ENCODE measurements around the gene SGSM1. TPM values are rescaled to one million over a fixed set of nuclear protein-coding genes. Genes with fewer than 3 reads are reported as not detected.
"Not testable (repeated sequence)": the region's sequence is repeated elsewhere in the genome, so short reads cannot be mapped to it uniquely, and the experiment has no call there.

SGSM1 gene
- total RNA-seq, 2 donors from 2014 or later = 1.6 to 3.0 TPM

DNA sequence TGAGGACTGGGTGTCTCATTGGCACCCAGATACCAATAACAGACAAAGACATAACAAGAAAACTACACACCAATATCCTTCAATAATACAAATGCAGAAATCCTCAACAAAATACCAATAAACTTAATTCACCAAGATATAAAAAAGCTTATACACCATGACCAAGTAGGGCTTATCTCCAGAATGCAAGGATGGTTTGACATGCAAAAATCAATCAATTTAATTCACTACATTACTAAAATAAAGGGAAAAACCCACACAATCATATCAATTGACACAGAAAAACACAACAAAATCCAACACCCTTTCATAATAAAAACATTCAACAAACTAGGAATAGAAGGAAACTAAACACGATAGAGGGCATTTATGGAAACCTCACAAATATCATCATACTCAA is 99.9 kb downstream of the SGSM1 start:
- no peaks in the 10 kb centered on the region for H3K4me1 ChIP-seq (ENCODE audit: control insufficient read depth, insufficient read depth, low read length)
- H3K36me3 ChIP-seq (ENCODE audit: control insufficient read depth, insufficient read depth, low read length) = no peaks in the 10 kb centered on the region
- H3K36me3 Mint-ChIP-seq (ENCODE audit: low read depth) = peaks cover 22% of the 10 kb centered on the region
- H3K9me3 Mint-ChIP-seq = peaks cover 33% of the 10 kb centered on the region
- H3K4me1 Mint-ChIP-seq = no peaks in the 10 kb centered on the region
- no peak overlapping the region for H3K27ac Mint-ChIP-seq
- H3K4me3 ChIP-seq (ENCODE audit: low read length) = no peak overlapping the region
- no peaks in the 10 kb centered on the region for H3K27me3 ChIP-seq (ENCODE audit: control insufficient read depth, insufficient read depth, low read length, poor library complexity, severe bottlenecking)
- 60 to 100% methylated on average over 1 of the region's 1 CpG for WGBS, 2 experiments (ENCODE audit: insufficient coverage in 1 of 2, insufficient read length in 1 of 2)
- H3K9me3 ChIP-seq (ENCODE audit: control insufficient read depth, low read length) = peaks cover 8% of the 10 kb centered on the region
- no peak overlapping the region for H3K27ac ChIP-seq (ENCODE audit: low read depth, low read length)
- DNase-seq = no peak
- H3K27me3 Mint-ChIP-seq (ENCODE audit: insufficient read depth) = no peaks in the 10 kb centered on the region
- no peak overlapping the region for H3K9ac ChIP-seq (ENCODE audit: extremely low read depth, low read length, poor library complexity, severe bottlenecking)
- no peak for TF ChIP-seq CTCF (conservative IDR thresholded peaks at IDR 0.05)
- H3K4me3 Mint-ChIP-seq = no peak overlapping the region

- peaks cover 22% of the 10 kb centered on the region for H3K36me3 Mint-ChIP-seq (ENCODE audit: low read depth)
- H3K27me3 Mint-ChIP-seq (ENCODE audit: insufficient read depth); H3K9ac ChIP-seq (ENCODE audit: extremely low read depth, low read length, poor library complexity, severe bottlenecking); H3K27ac ChIP-seq (ENCODE audit: low read depth, low read length); H3K9me3 ChIP-seq (ENCODE audit: control insufficient read depth, low read length); H3K4me1 ChIP-seq (ENCODE audit: control insufficient read depth, insufficient read depth, low read length); DNase-seq; H3K4me3 Mint-ChIP-seq; H3K4me3 ChIP-seq (ENCODE audit: low read length); H3K36me3 ChIP-seq (ENCODE audit: control insufficient read depth, insufficient read depth, low read length); H3K4me1 Mint-ChIP-seq; H3K27ac Mint-ChIP-seq; H3K27me3 ChIP-seq (ENCODE audit: control insufficient read depth, insufficient read depth, low read length, poor library complexity, severe bottlenecking): not testable (repeated sequence)
- H3K9me3 Mint-ChIP-seq = peaks cover 33% of the 10 kb centered on the region
- 100% methylated on average over 2 of the region's 3 CpGs; no CpG with 5 or more reads in 1 of the 2 experiments for WGBS, 2 experiments (ENCODE audit: insufficient coverage in 1 of 2, insufficient read length in 1 of 2)
These were observed 101.1 kb downstream of the SGSM1 start for GRCh38 chr22:24907101-24907500.

- H3K9me3 ChIP-seq (ENCODE audit: control insufficient read depth, low read length) = no peaks in the 10 kb centered on the region
- 92 to 93% methylated on average over 4 of the region's 4 CpGs for WGBS, 2 experiments (ENCODE audit: insufficient coverage in 1 of 2, insufficient read length in 1 of 2)
- no peak for DNase-seq
- TF ChIP-seq CTCF (conservative IDR thresholded peaks at IDR 0.05) = no peak
- H3K4me1 Mint-ChIP-seq = no peaks in the 10 kb centered on the region
- H3K27me3 ChIP-seq (ENCODE audit: control insufficient read depth, insufficient read depth, low read length, poor library complexity, severe bottlenecking) = no peaks in the 10 kb centered on the region
- H3K27ac Mint-ChIP-seq = no peak overlapping the region
- no peaks in the 10 kb centered on the region for H3K4me1 ChIP-seq (ENCODE audit: control insufficient read depth, insufficient read depth, low read length)
- H3K36me3 ChIP-seq (ENCODE audit: control insufficient read depth, insufficient read depth, low read length) = no peaks in the 10 kb centered on the region
- H3K27ac ChIP-seq (ENCODE audit: low read depth, low read length) = no peak overlapping the region
- no peaks in the 10 kb centered on the region for H3K36me3 Mint-ChIP-seq (ENCODE audit: low read depth)
- H3K27me3 Mint-ChIP-seq (ENCODE audit: insufficient read depth) = no peaks in the 10 kb centered on the region
- H3K4me3 ChIP-seq (ENCODE audit: low read length) = no peak overlapping the region
- no peak overlapping the region for H3K9ac ChIP-seq (ENCODE audit: extremely low read depth, low read length, poor library complexity, severe bottlenecking)
- H3K9me3 Mint-ChIP-seq = no peaks in the 10 kb centered on the region
- H3K4me3 Mint-ChIP-seq = no peak overlapping the region
These were observed 114.0 kb downstream of the SGSM1 start for GRCh38 chr22:24920029-24920428.

Measured in endodermal cell (in vitro differentiated cells).